KMS-11 (cell line): Measurements from ENCODE around the gene SPEF2.

ENCODE experiments used
- H2AFZ ChIP-seq: fragments of 200-600 bp; sonication (generic); 2 replicates; pipeline ENCODE4 v1.6.1; 2016; ENCODE audit warnings: antibody characterized with exemption, mixed run types, low read depth
- H3K27ac ChIP-seq: fragments of 200-600 bp; sonication (generic); 2 replicates; pipeline ENCODE4 v1.6.1; 2016; ENCODE audit warnings: mild to moderate bottlenecking, mixed run types
- H3K27me3 ChIP-seq: fragments of 200-600 bp; sonication (generic); 2 replicates; pipeline ENCODE4 v1.6.1; 2017; ENCODE audit warnings: mild to moderate bottlenecking, low read depth, mixed run types, moderate library complexity; ENCODE audit not compliant: insufficient read depth
- H3K36me3 ChIP-seq: fragments of 200-600 bp; sonication (generic); 2 replicates; pipeline ENCODE4 v1.6.1; 2017; ENCODE audit warnings: mild to moderate bottlenecking, mixed run types; ENCODE audit not compliant: insufficient read depth
- H3K4me1 ChIP-seq: fragments of 200-600 bp; sonication (generic); 2 replicates; pipeline ENCODE4 v1.6.1; 2016; ENCODE audit warnings: mild to moderate bottlenecking, low read depth, mixed run types; ENCODE audit not compliant: poor library complexity, severe bottlenecking
- H3K4me2 ChIP-seq: fragments of 200-600 bp; sonication (generic); 2 replicates; pipeline ENCODE4 v1.7.0; 2016; ENCODE audit warnings: mild to moderate bottlenecking, mixed run types
- H3K4me3 ChIP-seq: fragments of 200-600 bp; sonication (generic); IDR thresholded peaks from 2 replicates; pipeline ENCODE4 v1.6.1; 2017; ENCODE audit warnings: low read depth, low read length, mixed read lengths; ENCODE audit not compliant: insufficient read depth
- H3K79me2 ChIP-seq: fragments of 200-600 bp; sonication (generic); 2 replicates; pipeline ENCODE4 v1.6.1; 2016; ENCODE audit warnings: low read depth, mixed run types; ENCODE audit not compliant: insufficient read depth
- H3K9ac ChIP-seq: fragments of 200-600 bp; sonication (generic); 2 replicates; pipeline ENCODE4 v1.6.1; 2016; ENCODE audit warnings: mild to moderate bottlenecking, mixed run types
- H4K20me1 ChIP-seq: fragments of 200-600 bp; sonication (generic); 2 replicates; pipeline ENCODE4 v1.6.1; 2016; ENCODE audit warnings: mild to moderate bottlenecking, mixed run types; ENCODE audit not compliant: insufficient read depth
- TF ChIP-seq, protein P1 (sequence below): fragments of 200-600 bp; sonication (generic); conservative IDR thresholded peaks from 2 replicates; pipeline ENCODE4 v1.6.1; 2017; ENCODE audit warnings: low read depth, mild to moderate bottlenecking, antibody characterized with exemption, low read length, moderate library complexity, mixed read lengths

Gene SPEF2

DNA sequence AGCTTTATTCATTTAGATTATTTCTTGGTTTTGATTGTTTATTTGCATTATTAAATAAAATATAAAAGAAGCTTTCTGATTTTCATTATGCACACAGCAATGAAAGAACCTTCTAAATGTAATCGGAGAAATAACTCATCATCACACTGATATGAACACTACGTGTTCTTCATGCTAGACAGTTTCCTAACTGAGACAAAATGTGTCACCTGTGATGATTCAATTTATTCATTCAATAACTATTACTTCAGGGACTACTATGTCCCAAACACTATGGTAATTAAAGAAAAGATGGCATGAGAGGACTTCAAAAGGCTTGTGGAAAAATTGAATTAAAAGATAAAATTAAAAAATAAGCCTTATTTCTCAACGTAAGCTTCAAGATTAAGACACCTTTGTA is 118.1 kb downstream of the SPEF2 start:
- Histone ChIP-seq H3K79me2 (no peaks in the 10 kb centered on the region), H3K27ac (no peak overlapping the region), H3K9ac (no peak overlapping the region), H4K20me1 (no peaks in the 10 kb centered on the region), H3K4me3 (no peak overlapping the region), H2AFZ (no peak overlapping the region), H3K36me3 (no peaks in the 10 kb centered on the region), H3K27me3 (no peaks in the 10 kb centered on the region), H3K4me2 (no peak overlapping the region), H3K4me1 (no peaks in the 10 kb centered on the region)
- TF ChIP-seq, protein P1, sequence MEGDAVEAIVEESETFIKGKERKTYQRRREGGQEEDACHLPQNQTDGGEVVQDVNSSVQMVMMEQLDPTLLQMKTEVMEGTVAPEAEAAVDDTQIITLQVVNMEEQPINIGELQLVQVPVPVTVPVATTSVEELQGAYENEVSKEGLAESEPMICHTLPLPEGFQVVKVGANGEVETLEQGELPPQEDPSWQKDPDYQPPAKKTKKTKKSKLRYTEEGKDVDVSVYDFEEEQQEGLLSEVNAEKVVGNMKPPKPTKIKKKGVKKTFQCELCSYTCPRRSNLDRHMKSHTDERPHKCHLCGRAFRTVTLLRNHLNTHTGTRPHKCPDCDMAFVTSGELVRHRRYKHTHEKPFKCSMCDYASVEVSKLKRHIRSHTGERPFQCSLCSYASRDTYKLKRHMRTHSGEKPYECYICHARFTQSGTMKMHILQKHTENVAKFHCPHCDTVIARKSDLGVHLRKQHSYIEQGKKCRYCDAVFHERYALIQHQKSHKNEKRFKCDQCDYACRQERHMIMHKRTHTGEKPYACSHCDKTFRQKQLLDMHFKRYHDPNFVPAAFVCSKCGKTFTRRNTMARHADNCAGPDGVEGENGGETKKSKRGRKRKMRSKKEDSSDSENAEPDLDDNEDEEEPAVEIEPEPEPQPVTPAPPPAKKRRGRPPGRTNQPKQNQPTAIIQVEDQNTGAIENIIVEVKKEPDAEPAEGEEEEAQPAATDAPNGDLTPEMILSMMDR, result no peak

GRCh38 chr5:35736280-35736679 is 118.6 kb downstream of the SPEF2 start:
- Histone ChIP-seq H3K27ac (no peak overlapping the region), H3K4me3 (no peak overlapping the region), H3K27me3 (no peaks in the 10 kb centered on the region), H3K4me1 (no peaks in the 10 kb centered on the region), H2AFZ (no peak overlapping the region), H3K9ac (no peak overlapping the region), H3K79me2 (no peaks in the 10 kb centered on the region), H3K36me3 (no peaks in the 10 kb centered on the region), H3K4me2 (no peak overlapping the region), H4K20me1 (no peaks in the 10 kb centered on the region)
- TF ChIP-seq, protein P1, result no peak

- no peak overlapping the region for H3K4me3 ChIP-seq
- H2AFZ ChIP-seq, result no peak overlapping the region
- no peak overlapping the region for H3K4me2 ChIP-seq
- no peaks in the 10 kb centered on the region for H3K79me2 ChIP-seq
- H3K27me3 ChIP-seq, result no peaks in the 10 kb centered on the region
- no peak overlapping the region for H3K9ac ChIP-seq
- no peaks in the 10 kb centered on the region for H3K36me3 ChIP-seq
- no peaks in the 10 kb centered on the region for H4K20me1 ChIP-seq
- no peaks in the 10 kb centered on the region for H3K4me1 ChIP-seq
- TF ChIP-seq, protein P1, result no peak
- H3K27ac ChIP-seq, result no peak overlapping the region
Measured at GRCh38 chr5:35741126-35741716, 123.6 kb downstream of the SPEF2 start.

- H3K79me2 ChIP-seq, result no peaks in the 10 kb centered on the region
- no peak overlapping the region for H3K4me3 ChIP-seq
- no peaks in the 10 kb centered on the region for H4K20me1 ChIP-seq
- no peaks in the 10 kb centered on the region for H3K27me3 ChIP-seq
- H3K9ac ChIP-seq, result no peak overlapping the region
- TF ChIP-seq, protein P1, result no peak
- no peak overlapping the region for H3K27ac ChIP-seq
- no peaks in the 10 kb centered on the region for H3K4me1 ChIP-seq
- no peak overlapping the region for H3K4me2 ChIP-seq
- no peak overlapping the region for H2AFZ ChIP-seq
- no peaks in the 10 kb centered on the region for H3K36me3 ChIP-seq
Measured at GRCh38 chr5:35741971-35742370, 124.3 kb downstream of the SPEF2 start.
